SKM-1 (cell line): Measurements from ENCODE around the gene BRME1.

ENCODE experiments used
- DNase-seq: peaks from one replicate; lab custom pipeline; 2025; ENCODE audit not compliant: unreplicated experiment; lab: John Stamatoyannopoulos, UW

BRME1 gene

DNA sequence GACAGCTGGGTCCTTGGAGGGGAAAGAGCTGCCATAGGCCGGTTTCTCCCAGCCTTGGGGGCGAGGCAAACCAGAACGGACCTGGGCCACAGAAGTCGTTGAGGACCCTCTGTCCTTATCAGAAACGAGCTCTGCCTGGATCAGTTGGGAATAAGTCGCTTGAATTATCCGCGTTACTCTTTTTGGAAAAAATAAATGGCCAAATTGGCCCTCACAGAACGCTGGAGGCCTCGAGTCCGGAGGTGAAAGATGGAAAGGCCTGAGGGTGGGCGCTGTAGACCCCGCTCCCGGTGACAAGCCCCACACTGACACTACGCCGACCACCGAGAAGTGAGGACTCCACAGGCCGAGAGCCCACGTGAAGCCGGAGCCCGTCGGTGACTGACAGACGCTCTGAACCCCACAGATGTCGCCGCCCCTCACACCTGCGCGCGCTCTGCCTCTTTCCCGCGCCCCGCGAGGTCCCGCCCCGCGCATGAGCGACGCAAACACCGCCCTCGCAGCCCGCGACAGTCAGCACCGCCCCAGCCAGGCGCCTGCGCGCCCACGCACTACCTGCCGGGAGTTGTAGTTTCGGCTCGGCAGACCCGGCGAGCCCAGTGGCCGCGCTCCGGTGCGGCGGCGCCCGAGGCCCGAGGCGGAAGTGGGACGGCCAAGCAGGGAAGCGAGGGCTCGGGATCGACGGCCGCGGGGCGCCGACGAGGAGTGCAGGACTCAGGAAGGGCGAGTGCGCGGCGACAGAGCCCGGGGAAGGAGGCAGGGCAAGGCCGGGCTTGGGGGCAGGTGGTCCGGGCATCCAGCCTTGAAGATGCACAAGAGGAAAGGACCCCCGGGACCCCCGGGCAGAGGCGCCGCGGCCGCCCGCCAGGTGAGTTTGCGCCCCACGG, at the start of gene BRME1, which contains the start of gene CC2D1A:
TSS of gene BRME1 (minus strand) at position 484 of the 887 bp plus-strand sequence. CDS start 1,225 bp downstream, outside the sequence.
TSS of gene CC2D1A (plus strand) at position 568 of the 887 bp plus-strand sequence. CDS start at position 809, 241 bp downstream.
- DNase-seq: peak; percentile 83

DNA sequence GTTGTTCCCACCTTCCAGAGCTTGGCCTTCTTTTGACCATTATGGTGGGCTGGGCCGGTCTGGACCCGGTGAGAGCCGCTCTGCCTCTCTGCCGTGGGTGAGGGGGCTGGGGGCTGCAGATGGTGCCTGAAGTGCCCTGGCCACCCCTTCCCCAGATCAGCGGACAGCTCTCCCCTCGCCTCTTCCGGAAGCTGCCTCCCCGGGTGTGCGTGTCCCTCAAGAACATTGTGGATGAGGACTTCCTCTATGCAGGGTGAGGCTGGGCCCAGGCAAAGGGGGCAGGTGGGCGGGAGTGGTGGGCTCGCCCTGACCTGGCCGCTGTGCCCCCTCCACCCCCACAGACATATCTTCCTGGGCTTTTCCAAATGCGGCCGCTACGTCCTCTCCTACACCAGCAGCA, 48.3 kb upstream of the BRME1 start:
- no peak for DNase-seq

DNA sequence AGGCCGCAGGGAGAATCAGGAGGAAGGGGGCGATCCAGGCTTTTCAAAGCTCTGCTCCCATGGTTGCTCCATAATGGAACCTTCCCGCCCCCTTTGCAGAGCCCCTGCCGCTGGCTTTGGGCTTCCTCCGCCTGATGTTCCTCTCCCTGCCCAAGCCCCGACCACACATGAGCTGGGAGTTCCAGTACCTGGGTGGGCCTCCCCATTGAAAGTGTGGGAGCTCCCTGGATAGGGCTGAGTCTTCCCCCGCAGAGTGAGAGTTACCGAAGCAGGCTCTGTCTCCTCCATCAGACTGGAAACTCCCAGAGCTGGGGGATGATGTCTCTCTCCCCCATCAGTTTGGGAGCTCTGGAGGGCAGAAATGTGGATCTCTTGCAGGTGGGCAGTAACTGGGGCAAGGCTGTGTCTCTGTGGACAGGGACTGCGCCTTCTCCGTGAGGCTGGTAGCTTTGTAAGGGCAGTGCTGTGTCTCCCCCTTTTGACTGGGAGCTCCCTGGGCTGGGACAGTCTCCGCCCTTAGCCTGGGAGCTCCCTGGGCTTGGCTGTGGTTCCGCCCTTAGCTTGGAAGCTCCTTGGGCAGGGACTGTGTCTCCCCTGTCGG, 47.1 kb upstream of the BRME1 start:
- no peak for DNase-seq

DNA sequence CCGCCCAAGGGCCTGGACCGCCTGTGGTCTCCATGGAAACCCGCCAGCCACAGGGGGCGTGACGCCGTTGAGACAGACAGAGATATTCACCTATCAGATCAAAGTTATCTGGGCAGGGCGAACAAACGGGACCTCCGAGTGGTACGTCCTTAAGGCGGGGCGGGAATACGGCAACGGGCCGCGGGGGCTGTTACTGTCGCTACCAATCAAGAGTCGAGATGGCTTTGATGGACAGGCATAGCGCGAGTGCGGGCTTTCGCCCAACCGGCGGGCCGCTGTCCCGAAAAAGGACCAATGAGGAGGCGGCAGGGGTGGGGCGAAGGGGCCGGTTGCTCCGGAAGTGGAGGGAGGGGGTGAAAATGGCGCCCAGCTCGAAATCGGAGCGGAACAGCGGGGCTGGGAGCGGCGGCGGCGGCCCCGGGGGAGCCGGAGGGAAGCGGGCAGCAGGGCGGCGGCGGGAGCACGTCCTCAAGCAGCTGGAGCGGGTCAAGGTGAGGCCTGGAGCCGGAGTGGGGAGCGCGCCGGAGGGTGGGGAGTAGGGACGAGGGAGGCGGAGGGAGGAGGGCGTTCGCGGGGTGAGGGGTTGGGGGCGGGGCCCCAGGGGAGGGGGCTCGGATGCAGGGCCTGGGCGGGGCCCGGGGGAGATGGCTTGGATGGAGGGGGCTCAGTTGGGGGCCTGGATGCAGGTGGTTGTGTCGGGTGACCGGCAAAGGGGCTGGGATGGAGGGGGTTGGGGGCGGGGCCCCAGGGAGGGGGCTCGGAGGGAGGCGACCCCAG, 46.4 kb upstream of the BRME1 start, which contains the start of gene DCAF15:
TSS of gene DCAF15 (plus strand) at position 356 of the 777 bp plus-strand sequence. CDS start at position 360, 4 bp downstream.
- peak; percentile 95 for DNase-seq

DNA sequence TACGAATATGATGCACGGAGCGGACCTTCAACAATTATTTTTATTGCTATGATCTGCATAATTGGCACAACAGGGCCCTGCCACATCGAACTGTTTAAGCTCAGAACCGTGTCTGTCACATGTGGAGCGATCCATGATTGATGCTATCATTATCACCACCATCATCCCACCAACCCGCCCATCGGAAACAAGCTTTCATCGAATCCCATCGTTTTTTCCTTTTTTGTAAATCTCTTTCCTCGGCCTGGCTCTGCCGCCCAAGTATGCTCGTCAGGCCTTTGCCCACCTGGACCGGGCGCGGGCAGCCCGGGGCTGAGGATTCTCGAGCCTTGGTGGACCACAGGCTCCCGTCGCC, 45.9 kb upstream of the BRME1 start:
- DNase-seq: no peak

DNA sequence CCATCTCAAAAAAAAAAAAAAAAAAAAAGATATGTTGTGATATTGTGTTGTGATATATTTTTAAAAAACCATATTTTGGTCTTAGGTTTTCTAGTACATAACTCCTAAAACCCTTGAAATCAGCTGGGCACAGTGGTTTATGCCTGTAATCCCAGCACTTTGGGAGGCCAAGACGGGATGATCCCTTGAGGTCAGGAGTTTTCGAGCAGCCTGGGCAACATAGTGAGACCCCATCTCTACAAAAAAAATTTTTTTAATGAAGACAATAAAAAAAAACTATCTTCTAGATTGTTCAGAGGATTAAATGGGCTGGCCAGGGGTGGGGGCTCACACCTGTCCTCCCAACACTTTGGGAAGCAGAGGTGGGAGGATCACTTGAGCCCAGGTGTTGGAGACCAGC, 45.1 kb upstream of the BRME1 start:
- no peak for DNase-seq

DNA sequence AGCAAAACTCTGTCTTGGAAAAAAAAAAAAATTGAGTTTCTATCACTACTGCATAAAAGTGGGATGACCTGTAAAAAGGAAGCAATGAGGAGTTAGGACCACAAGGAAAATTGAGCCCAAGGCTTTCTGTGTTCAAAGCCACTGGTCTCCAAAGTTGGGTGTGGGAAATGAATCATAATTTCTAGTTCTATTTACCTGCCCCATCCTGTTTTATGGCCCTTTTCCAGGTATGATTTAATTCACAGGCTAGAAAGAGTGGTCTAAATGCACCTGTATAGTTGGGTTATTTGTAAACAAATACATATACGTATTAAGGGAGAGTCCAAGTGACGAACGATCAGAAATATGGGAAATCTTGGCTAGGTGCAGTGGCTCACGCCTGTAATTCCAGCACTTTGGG, 40.5 kb upstream of the BRME1 start:
- DNase-seq: no peak

DNA sequence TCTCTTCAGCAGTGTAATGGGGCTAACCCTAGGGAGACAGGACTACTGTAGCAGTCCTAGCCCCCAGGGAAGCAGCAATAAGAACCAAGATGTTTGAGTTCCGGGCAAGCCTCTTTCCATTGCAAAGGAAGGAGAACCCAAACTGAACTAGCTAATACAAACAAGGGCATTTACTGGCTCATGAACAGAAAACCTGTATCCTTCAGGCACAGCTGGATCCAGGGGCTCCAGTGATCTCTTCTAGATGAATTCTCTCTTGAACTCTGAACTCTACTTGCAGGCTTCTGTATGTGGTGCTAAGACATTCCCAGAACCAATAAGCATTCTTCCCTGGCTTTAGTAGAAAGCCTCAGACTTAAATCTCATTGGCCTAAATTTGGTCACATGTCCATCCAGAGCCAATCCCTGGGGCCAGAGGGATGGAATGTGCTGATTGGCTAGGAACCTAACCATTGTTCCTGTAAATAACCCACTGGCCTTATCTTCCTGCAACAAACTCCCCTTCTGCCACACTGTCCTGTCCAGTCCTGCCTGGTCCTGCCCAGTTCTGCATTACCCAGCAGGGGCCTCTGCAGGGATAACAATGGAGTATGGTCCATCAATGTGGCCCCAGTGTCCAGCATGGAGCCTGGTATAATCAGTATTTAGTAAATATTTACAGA, 36.2 kb upstream of the BRME1 start:
- DNase-seq: no peak

DNA sequence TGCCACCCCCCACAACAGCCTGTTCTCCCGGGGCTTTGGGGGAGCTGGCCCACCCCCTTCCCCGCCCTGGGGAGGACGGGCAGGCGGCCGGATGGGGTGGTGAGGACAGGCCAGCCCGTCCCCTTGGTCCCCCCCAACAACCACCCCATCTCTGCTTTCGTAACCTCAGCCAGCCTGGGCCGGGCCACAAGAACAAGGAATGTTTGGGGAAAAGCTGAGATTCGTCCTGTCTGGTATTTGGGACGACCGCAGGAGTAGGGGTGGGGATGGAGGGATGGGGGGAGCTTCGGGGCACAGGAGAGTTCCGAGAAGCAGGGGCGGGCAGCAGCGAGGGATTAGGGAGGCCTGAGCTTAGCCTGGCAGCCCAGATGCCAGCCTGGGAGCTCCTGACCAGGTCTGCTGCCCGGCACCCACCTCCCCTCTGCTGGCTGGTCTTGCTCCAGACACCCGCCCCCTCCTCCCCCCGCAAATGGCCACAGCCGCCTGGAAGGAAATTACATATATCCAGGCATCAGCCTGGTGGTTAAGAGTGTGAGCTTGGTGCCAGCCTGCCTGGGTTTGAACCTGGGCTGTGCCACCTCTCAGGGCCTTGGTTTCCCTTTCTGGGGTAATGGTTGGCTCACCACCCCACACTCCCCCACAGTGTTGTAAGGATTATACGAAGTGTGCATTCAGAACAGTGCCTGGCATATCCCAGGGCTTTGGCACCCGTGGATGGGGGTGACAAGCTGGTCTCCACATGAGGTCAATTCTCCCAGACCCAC, 32.6 kb upstream of the BRME1 start, which contains the start of gene PODNL1:
TSS of gene PODNL1 (minus strand) at position 117 of the 764 bp plus-strand sequence. CDS start 236 bp downstream, outside the sequence.
- DNase-seq: no peak

DNA sequence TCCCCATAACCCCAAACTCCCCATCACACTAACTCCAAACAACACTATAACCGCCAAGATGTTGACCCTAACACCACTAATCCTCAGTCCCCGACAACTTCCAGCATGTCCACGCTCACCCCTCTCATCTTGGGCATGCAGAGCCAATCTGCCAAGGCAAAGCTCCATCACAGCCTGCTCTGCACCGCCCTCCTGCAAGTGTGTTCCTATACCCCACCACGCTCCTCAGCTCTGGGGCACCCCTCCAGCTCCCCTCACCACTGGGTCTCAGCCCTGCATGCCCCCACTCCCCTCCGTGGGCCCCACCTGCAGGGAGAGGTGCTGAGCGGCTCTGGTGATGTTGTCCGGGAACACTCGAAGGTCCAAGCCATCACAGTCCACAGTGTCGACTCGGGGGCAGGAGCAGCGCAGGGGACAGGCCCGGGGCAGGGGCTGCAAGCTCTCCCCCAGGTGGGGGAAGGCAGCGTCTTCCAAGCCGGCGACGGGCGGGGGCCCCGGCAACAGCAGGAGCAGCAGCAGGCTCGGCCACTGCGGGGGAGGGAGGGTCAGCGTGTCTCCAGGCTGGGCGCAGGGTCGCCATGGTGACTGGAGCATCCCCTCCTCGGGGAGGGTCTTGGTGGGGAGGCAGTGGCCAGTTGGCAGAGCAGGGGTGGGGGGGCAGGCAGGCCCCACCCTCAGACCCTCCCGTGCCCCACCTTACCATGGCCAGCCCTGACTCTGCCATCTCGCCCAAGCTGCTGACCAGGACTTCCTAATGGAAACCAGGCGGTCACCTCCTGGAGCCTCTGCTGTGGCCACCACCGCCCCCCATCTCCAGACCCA, 31.8 kb upstream of the BRME1 start:
- no peak for DNase-seq

DNA sequence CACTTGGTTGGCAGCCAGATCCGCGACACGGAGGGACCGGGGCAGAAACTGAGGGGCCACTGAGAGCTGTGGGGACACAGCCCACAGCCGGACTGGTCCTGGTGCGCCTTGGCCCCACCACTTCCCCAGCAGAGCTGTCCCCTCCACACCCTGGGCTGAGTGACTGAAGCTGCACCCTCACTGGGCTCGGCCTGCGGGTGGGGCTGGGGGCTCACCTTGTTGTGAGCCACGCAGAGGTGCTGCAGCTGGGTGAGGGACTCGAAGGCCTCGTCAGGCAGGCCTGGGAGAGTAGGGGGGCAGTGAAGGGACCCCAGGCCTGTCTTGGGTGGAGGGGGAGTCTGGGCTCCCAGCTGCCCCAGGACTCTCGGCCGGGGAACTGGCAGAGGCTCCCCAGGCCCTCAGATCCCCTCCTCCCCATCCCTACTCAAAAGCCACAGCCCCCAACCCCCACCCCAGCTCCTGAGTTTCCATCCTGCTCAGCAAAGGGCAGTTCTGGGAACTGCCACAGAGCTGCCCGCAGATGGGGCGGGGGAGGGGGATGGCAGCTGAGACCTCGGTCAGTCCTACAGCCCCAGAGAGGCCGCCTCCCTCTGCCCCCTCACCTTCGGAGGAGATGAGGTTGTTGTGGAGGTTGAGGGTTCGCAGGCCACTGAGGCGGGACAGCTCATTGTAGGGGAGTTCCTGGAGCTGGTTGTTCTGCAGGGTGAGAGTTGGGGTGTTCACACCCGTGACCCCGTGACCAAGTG, 30.0 kb upstream of the BRME1 start:
- DNase-seq: no peak

DNA sequence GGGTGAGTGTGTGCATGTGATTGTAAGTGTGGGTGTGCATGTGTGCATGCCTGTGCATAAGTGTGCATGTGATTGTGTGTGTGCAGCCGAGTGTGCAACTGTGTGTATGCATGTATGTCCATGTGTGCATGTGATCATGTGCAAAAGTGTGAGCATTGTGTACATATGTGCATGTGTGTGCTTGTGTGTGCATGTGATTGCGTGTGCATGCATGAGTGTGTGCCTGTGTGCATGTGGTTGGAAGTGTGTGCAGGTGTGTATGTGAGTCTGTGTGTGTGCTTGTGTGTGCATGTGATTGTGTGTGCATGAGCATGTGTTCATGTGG, 28.8 kb upstream of the BRME1 start:
- DNase-seq: no peak

DNA sequence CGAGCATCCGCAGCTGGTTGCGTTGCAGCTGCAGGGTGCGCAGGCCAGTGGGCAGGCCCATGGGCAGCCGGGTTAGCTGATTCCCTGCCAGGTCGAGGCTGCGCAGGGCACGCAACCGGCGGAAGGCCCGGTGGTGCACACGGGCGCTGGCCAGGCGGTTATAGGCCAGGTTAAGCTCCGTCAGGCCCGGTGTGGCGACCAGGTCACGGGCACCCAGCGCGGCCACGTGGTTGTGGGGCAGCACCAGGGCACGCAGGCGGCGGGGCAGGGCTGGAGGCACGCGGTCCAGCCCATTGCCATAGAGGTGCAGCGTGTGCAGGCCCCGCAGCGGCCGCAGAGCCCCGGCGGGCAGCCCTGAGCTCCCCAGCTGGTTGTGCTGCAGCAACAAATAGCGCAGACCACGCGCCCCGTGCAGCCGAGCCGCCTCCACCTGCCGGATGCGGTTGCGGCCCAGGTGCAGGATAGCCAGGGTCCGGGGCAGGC, 27.0 kb upstream of the BRME1 start:
- DNase-seq: no peak

DNA sequence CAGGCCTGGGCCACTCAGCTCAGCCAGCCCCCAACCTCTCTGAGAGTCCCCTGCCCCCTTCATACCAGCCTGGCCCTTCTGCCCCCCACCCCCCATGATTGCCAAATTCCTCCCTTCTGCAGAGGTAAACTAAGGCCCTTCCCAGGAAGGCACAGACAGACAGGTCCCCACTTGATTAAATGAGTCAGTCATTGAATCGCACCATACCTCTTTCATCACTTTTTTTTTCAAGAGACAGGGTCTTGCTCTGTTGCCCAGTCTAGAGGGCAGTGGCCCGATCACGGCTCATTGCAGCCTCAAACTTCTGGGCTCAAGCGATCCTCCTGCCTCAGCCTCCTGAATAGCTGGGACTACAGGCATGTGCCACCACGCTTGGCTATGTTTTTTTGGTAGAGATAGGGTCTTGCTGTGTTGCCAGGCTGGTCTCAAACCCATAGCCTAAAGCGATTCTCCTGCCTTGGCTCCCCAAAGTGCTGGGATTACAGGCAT, 26.3 kb upstream of the BRME1 start:
- DNase-seq: no peak

DNA sequence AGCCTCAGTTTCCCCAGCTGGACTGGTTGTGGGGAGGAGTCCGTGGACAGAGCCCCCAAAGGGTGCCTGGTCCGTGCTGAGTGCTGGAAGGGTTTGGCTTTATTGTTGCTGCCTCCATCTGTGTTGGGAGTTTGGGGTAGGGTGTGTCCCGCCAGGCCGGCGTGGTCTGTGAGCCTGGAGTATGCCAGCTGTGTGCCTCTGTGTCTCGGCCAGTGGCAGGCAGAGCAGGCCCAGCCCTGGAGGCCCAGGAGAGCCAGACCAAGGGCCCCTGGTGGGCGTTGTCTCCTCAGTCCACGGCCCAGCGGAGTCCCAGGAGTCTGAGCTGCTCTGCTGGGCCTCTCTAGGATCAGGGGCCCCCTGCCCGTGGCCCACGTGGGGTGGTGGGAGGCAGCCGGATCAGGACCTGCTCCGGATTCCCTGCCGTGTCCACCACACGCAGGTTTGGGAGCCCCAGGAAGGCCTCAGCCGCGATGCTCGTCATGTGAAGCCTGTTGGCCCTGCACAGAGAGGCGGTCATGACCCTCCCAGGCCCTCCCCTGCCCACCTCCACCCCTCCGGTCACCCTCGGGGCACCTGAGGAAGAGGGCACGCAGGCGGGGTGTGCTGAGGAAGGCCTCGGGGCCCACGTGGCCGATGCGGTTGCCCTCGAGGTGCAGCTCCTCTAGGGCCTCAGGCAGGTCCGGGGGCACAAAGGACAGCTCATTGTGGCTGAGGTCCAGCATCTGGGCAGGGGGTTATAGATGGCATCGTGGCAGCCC, 25.7 kb upstream of the BRME1 start:
- no peak for DNase-seq

DNA sequence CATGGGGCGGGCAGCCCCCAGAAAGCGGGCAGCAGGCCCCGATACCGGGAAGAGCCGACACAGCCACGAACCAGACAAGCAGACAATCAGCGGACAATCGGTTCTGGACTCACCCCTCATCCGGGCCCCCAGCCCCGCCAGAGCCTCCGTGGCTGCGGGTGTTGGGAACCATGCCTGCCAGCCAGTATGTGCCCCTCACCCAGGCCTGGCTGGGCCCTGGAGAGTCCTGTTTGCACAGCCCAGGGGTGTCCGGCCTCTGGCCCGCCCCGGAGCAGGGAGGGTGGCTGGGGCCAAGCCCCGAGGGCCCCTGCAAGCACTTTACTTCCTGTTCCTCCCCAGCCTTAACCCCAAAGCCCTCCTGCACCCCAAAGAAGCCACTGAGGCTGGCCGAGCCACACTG, 24.5 kb upstream of the BRME1 start:
- no peak for DNase-seq

DNA sequence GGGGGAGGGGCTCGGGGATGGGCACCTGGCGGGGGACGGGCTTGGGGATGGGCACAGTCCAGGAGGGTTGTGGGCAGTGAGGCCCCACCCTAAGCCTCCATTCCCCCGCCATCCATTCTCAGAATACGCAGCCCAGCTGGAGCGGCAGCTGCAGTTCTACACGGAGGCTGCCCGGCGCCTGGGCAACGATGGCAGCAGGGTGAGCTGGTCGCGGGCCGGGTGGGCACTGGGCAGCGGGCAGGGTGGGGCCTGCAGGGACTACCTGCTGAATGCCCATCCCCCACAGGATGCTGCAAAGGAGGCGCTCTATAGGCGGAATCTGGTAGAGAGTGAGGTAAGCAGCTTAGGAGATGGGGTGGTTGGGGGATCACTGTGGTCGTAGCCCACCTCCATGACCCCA, 24.0 kb upstream of the BRME1 start:
- no peak for DNase-seq

DNA sequence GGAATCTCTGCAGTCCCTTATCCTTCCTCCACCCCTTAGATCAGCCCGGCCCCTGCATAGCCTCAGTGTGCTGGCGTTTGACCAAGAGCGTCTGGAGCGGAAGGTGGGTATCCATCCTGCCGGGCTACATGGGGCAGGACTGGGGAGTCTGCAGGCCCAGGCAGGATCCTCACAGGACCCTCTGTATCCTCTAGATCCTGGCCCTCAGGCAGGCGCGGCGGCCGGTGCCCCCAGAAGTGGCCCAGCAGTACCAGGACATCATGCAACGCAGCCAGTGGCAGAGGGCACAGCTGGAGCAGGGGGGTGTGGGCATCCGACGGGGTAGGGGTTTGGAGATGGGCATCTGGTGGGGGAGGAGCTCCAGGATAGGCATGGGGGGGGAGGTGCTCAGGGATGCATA, 23.4 kb upstream of the BRME1 start:
- no peak for DNase-seq
